B cell (primary cell): ENCODE results near the gene FOXE1. TPM values are rescaled to one million over a fixed set of nuclear protein-coding genes. Genes with fewer than 3 reads are reported as not detected.

ENCODE experiments used
- ATAC-seq: fragments of 200-7000 bp; cut with Tn5 transposase; one replicate; pipeline ENCODE4 v1.10.0; 2021; ENCODE audit warnings: low read depth, mild to moderate bottlenecking, moderate number of reproducible peaks, moderate library complexity
- CTCF ChIA-PET: fragments of 350-600 bp; sonication (Branson Sonifier 250); formaldehyde crosslinking; loops from one replicate; lab custom pipeline; 2021; ENCODE audit warnings: antibody characterized with exemption, inconsistent platforms; lab: Charles Lee
- POLR2A ChIA-PET: fragments of 350-600 bp; sonication (Branson Sonifier 250); formaldehyde crosslinking; loops from one replicate; lab custom pipeline; 2021; ENCODE audit warnings: antibody characterized with exemption; lab: Charles Lee
- DNase-seq: peaks from one replicate; pipeline ENCODE4 v3.0.0; 2013
- H2AFZ ChIP-seq: 2 replicates; pipeline ENCODE4 v1.6.1; 2012; ENCODE audit warnings: mild to moderate bottlenecking, low read depth, low read length; ENCODE audit not compliant: insufficient read depth, poor library complexity, severe bottlenecking
- H3K27ac ChIP-seq, 2 donors: 1 replicate in 1 of 2; 2 replicates in 1 of 2; pipeline ENCODE4 v1.5.1; 2012 to 2013; ENCODE audit warnings: low read length in 2 of 2, mild to moderate bottlenecking in 2 of 2, moderate library complexity in 1 of 2
- H3K27me3 ChIP-seq, 4 experiments: fragments of 200-600 bp in 1 of 4; sonication (generic) in 1 of 4; replicated peaks in 1 of 4; 1 replicate in 2 of 4; 2 replicates in 2 of 4; pipeline versions ENCODE4 v1.6.1 to v1.7.0; 2013 to 2016; ENCODE audit warnings: low read length in 3 of 4, mild to moderate bottlenecking in 2 of 4, mixed read lengths in 1 of 4, moderate library complexity in 1 of 4; ENCODE audit not compliant: insufficient read depth in 4 of 4, control insufficient read depth in 3 of 4; ENCODE audit errors: control extremely low read depth in 1 of 4
- H3K36me3 ChIP-seq, 2 experiments: replicated peaks in 1 of 2; 1 replicate in 1 of 2; 2 replicates in 1 of 2; pipeline versions ENCODE4 v1.6.1 to v1.7.1; 2013; ENCODE audit warnings: low read length in 1 of 2; ENCODE audit not compliant: insufficient read depth in 2 of 2, control insufficient read depth in 1 of 2; ENCODE audit errors: control extremely low read depth in 1 of 2, extremely low read depth in 1 of 2
- H3K4me1 ChIP-seq, 2 donors: fragments of 200-600 bp in 1 of 2; sonication (generic) in 1 of 2; 1 replicate in 1 of 2; 2 replicates in 1 of 2; pipeline versions ENCODE4 v1.5.1 to v1.6.1; 2013 to 2017; ENCODE audit warnings: low read length in 2 of 2; ENCODE audit not compliant: control insufficient read depth in 2 of 2, insufficient read depth in 2 of 2
- H3K4me2 ChIP-seq: replicated peaks from 2 replicates; pipeline ENCODE3; 2012; ENCODE audit warnings: mild to moderate bottlenecking, low read depth, low read length; ENCODE audit not compliant: poor library complexity, severe bottlenecking
- H3K4me3 ChIP-seq, 5 experiments: fragments of 200-600 bp in 1 of 5; sonication (generic) in 1 of 5; 1 replicate in 3 of 5; 2 replicates in 2 of 5; pipeline versions ENCODE4 v1.5.1 to v1.7.0; 2011 to 2016; ENCODE audit warnings: low read length in 4 of 5, mild to moderate bottlenecking in 4 of 5, low read depth in 2 of 5, control low read depth in 1 of 5, moderate library complexity in 1 of 5; ENCODE audit not compliant: insufficient read depth in 1 of 5; ENCODE audit errors: control extremely low read depth in 1 of 5, extremely low read depth in 1 of 5
- H3K79me2 ChIP-seq: fragments of 200-600 bp; sonication (generic); one replicate; pipeline ENCODE4 v1.6.0; 2016; ENCODE audit warnings: low read length; ENCODE audit not compliant: control insufficient read depth, insufficient read depth
- H3K9ac ChIP-seq: fragments of 200-600 bp; sonication (generic); 2 replicates; pipeline ENCODE4 v1.6.1; 2017; ENCODE audit warnings: mild to moderate bottlenecking, low read length, moderate library complexity
- H3K9me3 ChIP-seq, 3 donors: one replicate each; pipeline versions ENCODE4 v1.6.1 to v1.7.1; 2013; ENCODE audit warnings: low read length in 2 of 3; ENCODE audit not compliant: control insufficient read depth in 2 of 3, insufficient read depth in 1 of 3; ENCODE audit errors: control extremely low read depth in 1 of 3
- H4K20me1 ChIP-seq: 2 replicates; pipeline ENCODE4 v1.6.0; 2012; ENCODE audit warnings: mild to moderate bottlenecking, low read length; ENCODE audit not compliant: insufficient read depth, control insufficient read depth, poor library complexity, severe bottlenecking
- H3K27ac Mint-ChIP-seq: one replicate; pipeline ENCODE4 v1.8.0; 2021; ENCODE audit warnings: mixed read lengths
- H3K27me3 Mint-ChIP-seq: one replicate; pipeline ENCODE4 v1.8.0; 2021; ENCODE audit warnings: mixed read lengths
- H3K4me1 Mint-ChIP-seq: one replicate; pipeline ENCODE4 v1.8.0; 2021; ENCODE audit warnings: mixed read lengths
- H3K4me3 Mint-ChIP-seq: one replicate; pipeline ENCODE4 v1.8.0; 2021; ENCODE audit warnings: mixed read lengths
- H3K9me3 Mint-ChIP-seq: one replicate; pipeline ENCODE4 v1.8.0; 2022; ENCODE audit warnings: mixed read lengths; ENCODE audit not compliant: insufficient read depth
- EZH2 ChIP-seq: IDR thresholded peaks from 2 replicates; pipeline ENCODE4 v1.6.1; 2012; ENCODE audit warnings: borderline replicate concordance, low read depth, mild to moderate bottlenecking, moderate library complexity, low read length; ENCODE audit not compliant: insufficient read depth, poor library complexity, severe bottlenecking
- WGBS: methylation state at CpG from one replicate; pipeline ENCODE4 v1.1.5; 2013; ENCODE audit warnings: missing lambda C conversion rate; ENCODE audit not compliant: insufficient coverage; 5-methylcytosine and 5-hydroxymethylcytosine counted together
- intact Hi-C: fragments of 100-400 bp; cut with micrococcal nuclease; formaldehyde crosslinking; loops from one replicate; pipeline ENCODE4 v1.10.0; 2022
- polyA plus RNA-seq: library from polyadenylated mRNA; depleted of rRNA; stranded (reverse); fragments of >200 nt; gene quantifications from 2 replicates; pipeline ENCODE4 v1.2.3, GENCODE V29; 2012
- total RNA-seq, 2 donors: library from RNA; stranded (reverse); fragments of 120-200 nt in 1 of 2; gene quantifications; 1 replicate in 1 of 2; 2 replicates in 1 of 2; pipeline versions ENCODE4 v1.2.3 to v1.2.4, GENCODE V29; 2013 to 2022
- TF ChIP-seq, protein P1 (sequence below): fragments of 200-600 bp; IDR thresholded peaks from one replicate; pipeline ENCODE4 v1.8.0; 2022; ENCODE audit warnings: antibody characterized with exemption, mild to moderate bottlenecking

The FOXE1 gene
- total and polyA plus RNA-seq, 2 donors (not counting 1 experiment from before 2014, with no cell fraction given), result not detected

DNA sequence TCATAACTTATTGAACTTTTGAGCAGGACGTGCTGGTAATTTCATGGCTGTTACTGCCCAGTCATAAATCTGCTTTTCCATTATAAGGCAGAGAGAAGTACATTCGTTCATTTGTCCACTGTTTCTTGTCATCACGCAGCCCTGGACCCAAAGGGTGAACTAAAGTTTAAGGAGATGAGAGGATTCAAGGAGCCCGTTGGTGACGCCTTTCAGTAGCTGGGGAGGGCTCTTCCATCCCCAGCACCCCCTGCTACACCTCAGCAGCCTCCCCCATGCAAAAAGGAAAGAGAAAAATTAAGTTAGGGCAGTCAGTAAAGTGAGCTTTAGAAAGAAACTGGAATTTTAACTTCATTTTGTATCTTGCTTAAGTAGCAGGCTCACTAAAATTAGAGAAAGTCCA, 2.9 kb downstream of the FOXE1 start:
- no peaks in the 10 kb centered on the region for H3K9me3 Mint-ChIP-seq
- peaks cover 0 to 91% (median 73%) of the 10 kb centered on the region in 4 experiments for H3K27me3 ChIP-seq
- no peak overlapping the region for H3K27ac Mint-ChIP-seq
- TF ChIP-seq EZH2, result no peak
- TF ChIP-seq, protein P1, sequence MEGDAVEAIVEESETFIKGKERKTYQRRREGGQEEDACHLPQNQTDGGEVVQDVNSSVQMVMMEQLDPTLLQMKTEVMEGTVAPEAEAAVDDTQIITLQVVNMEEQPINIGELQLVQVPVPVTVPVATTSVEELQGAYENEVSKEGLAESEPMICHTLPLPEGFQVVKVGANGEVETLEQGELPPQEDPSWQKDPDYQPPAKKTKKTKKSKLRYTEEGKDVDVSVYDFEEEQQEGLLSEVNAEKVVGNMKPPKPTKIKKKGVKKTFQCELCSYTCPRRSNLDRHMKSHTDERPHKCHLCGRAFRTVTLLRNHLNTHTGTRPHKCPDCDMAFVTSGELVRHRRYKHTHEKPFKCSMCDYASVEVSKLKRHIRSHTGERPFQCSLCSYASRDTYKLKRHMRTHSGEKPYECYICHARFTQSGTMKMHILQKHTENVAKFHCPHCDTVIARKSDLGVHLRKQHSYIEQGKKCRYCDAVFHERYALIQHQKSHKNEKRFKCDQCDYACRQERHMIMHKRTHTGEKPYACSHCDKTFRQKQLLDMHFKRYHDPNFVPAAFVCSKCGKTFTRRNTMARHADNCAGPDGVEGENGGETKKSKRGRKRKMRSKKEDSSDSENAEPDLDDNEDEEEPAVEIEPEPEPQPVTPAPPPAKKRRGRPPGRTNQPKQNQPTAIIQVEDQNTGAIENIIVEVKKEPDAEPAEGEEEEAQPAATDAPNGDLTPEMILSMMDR, result no peak
- peaks cover 10% of the 10 kb centered on the region for H3K4me1 Mint-ChIP-seq
- H3K4me1 ChIP-seq, result peaks cover 30 to 49% of the 10 kb centered on the region in 2 donors
- intact Hi-C loops, result no loop called here
- no peaks in the 10 kb centered on the region for H3K36me3 ChIP-seq
- no peak overlapping the region for H3K27ac ChIP-seq
- no peak overlapping the region for H3K9ac ChIP-seq
- H3K27me3 Mint-ChIP-seq, result peaks cover 60% of the 10 kb centered on the region
- peak; percentile 22 for DNase-seq
- ChIA-PET CTCF (no interaction called here), POLR2A (no interaction called here)
- WGBS, result no CpG with 5 or more reads among the region's 5 CpGs
- no peak overlapping the region for H3K4me3 ChIP-seq
- no peak overlapping the region for H3K4me3 Mint-ChIP-seq
- H2AFZ ChIP-seq, result no peak overlapping the region
- no peak overlapping the region for H3K4me2 ChIP-seq
- H4K20me1 ChIP-seq, result no peaks in the 10 kb centered on the region
- no peak for ATAC-seq
- H3K9me3 ChIP-seq, result peaks cover 2 to 66% (median 14%) of the 10 kb centered on the region in 3 donors
- H3K79me2 ChIP-seq, result no peaks in the 10 kb centered on the region

DNA sequence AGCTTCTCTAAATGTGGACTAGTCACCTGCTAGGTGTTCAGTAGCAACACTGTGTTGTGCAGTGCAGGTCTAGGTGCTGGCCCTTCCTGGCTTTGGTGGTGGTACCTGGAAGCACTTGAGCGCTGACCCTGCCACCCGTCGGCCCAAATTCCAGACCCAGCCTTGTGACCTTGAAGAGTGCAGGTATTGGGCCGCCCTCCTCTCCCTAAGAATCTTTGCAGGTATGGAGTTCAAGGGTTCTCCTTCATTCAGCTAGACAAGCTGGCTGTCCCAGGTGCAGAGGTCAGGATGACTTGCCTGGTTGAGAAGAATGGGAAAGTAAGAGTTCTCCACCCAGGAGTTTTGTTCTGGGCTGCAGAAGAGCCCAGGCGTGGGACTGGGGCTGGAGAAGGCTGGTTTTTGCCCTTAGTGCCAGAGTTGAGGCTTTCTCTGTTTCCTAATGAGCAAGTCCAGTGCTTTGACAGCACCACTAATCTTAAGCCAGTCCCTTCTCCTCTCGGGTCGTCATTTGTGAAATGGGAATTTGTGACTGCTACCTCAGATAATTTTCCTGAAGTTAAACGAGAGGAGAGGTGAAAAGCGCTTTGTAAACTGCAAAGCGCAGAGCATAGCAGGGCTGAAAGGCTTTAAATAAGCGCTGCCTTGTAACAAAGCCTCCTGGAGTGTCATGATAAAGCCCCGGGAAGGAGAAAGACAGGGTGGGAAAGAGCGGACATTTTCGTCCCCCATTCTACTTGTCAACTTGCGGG, 4.0 kb downstream of the FOXE1 start:
- intact Hi-C loops, result no loop called here
- CTCF ChIA-PET, result no interaction called here
- Mint-ChIP-seq H3K4me3 (no peak overlapping the region), H3K27me3 (peaks cover 68% of the 10 kb centered on the region), H3K9me3 (no peaks in the 10 kb centered on the region), H3K4me1 (peaks cover 10% of the 10 kb centered on the region), H3K27ac (no peak overlapping the region)
- Histone ChIP-seq H3K4me2 (no peak overlapping the region), H4K20me1 (no peaks in the 10 kb centered on the region), H3K9me3 (peaks cover 0 to 58% (median 10%) of the 10 kb centered on the region in 3 donors), H2AFZ (no peak overlapping the region), H3K27me3 (peaks cover 0 to 84% (median 68%) of the 10 kb centered on the region in 4 experiments), H3K79me2 (no peaks in the 10 kb centered on the region), H3K9ac (no peak overlapping the region), H3K4me1 (peaks cover 25 to 49% of the 10 kb centered on the region in 2 donors), H3K4me3 (no peak overlapping the region), H3K27ac (no peak overlapping the region), H3K36me3 (no peaks in the 10 kb centered on the region)
- POLR2A ChIA-PET, result no interaction called here
- TF ChIP-seq, protein P1, result no peak
- no peak for TF ChIP-seq EZH2
- WGBS, result 20% methylated on average over 12 of the region's 15 CpGs
- ATAC-seq, result no peak
- DNase-seq, result peak; percentile 17
